Body of pancreas (tissue), 4 donors: Measurements from ENCODE around the gene SUGCT.

Source experiments
- POLR2A ChIP-seq, 3 donors: fragments of 450-650 bp; IDR thresholded peaks; one replicate each; pipeline ENCODE4 v1.6.1; 2016; ENCODE audit warnings: antibody characterized with exemption in 3 of 3, mild to moderate bottlenecking in 2 of 3
- TF ChIP-seq, protein P1 (sequence below), 7 experiments: fragments of 450-650 bp in 4 of 7; fragments of 200-600 bp in 3 of 7; sonication (generic) in 3 of 7; IDR thresholded peaks; one replicate each; pipeline ENCODE4 v1.5.1; 2016 to 2019; ENCODE audit warnings: antibody characterized with exemption in 7 of 7

DNA sequence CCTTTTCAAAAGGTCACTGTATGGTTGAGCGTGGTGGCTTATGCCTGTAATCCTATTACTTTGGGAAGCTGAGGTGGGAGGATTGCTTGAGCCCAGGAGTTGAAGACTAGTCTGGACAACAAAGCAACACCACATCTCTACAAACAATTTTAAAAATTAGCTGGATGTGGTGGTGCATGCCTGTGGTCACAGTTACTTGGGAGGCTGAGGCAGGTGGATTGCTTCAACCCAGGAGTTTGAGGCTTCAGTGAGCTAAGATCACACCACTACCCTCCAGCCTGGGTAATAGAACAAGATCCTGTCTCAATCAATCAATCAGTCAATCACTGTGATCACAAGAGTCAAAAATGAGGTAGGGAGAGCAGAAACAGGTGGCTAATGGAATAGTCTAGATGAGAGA lies 97.0 kb downstream of the SUGCT start:
- TF ChIP-seq, protein P1, sequence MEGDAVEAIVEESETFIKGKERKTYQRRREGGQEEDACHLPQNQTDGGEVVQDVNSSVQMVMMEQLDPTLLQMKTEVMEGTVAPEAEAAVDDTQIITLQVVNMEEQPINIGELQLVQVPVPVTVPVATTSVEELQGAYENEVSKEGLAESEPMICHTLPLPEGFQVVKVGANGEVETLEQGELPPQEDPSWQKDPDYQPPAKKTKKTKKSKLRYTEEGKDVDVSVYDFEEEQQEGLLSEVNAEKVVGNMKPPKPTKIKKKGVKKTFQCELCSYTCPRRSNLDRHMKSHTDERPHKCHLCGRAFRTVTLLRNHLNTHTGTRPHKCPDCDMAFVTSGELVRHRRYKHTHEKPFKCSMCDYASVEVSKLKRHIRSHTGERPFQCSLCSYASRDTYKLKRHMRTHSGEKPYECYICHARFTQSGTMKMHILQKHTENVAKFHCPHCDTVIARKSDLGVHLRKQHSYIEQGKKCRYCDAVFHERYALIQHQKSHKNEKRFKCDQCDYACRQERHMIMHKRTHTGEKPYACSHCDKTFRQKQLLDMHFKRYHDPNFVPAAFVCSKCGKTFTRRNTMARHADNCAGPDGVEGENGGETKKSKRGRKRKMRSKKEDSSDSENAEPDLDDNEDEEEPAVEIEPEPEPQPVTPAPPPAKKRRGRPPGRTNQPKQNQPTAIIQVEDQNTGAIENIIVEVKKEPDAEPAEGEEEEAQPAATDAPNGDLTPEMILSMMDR (IDR thresholded peaks at IDR 0.05): no peak
- no peak for TF ChIP-seq POLR2A (IDR thresholded peaks at IDR 0.05)
